M059J (cell line): ENCODE data around the gene BMP6. TPM values are rescaled to one million over a fixed set of nuclear protein-coding genes. Genes with fewer than 3 reads are reported as not detected.

Experiments
- DNase-seq: peaks from one replicate; pipeline ENCODE4 v3.0.0-alpha.2; 2012; ENCODE audit warnings: low read depth
- total RNA-seq: library from RNA; depleted of rRNA; stranded (reverse); fragments of >200 nt; shearing (Covaris generic); gene quantifications from 2 replicates; pipeline ENCODE4 v1.2.3, GENCODE V29; 2014

Gene BMP6
- total RNA-seq, 1 experiment from 2014 or later, result not detected

GRCh38 chr6:7904654-7905319 lies 178.9 kb downstream of the BMP6 start:
- no peak for DNase-seq

GRCh38 chr6:7905416-7905815 lies 179.5 kb downstream of the BMP6 start:
- DNase-seq, result no peak

- no peak for DNase-seq
Observed at GRCh38 chr6:7906741-7907140, 180.8 kb downstream of the BMP6 start.

GRCh38 chr6:7907159-7907558 lies 181.3 kb downstream of the BMP6 start:
- no peak for DNase-seq

- peak; percentile 61 for DNase-seq
Observed at GRCh38 chr6:7909323-7910276, 183.7 kb downstream of the BMP6 start.

- DNase-seq, result no peak
Observed at GRCh38 chr6:7910298-7910653, 184.4 kb downstream of the BMP6 start.

- peak; percentile 74 for DNase-seq
Observed at GRCh38 chr6:7910654-7911344, 184.9 kb downstream of the BMP6 start, which contains the start of gene TXNDC5. TXNDC5 (minus strand) TSS chr6:7910788; CDS start chr6:7910776, 12 bp downstream.

GRCh38 chr6:7911345-7911725 lies 185.4 kb downstream of the BMP6 start:
- DNase-seq, result no peak

- DNase-seq, result no peak
Observed at GRCh38 chr6:7912024-7912423, 186.1 kb downstream of the BMP6 start.

GRCh38 chr6:7912736-7913517 lies 187.0 kb downstream of the BMP6 start:
- no peak for DNase-seq

GRCh38 chr6:7914311-7914710 lies 188.4 kb downstream of the BMP6 start:
- no peak for DNase-seq

GRCh38 chr6:7914991-7915789 lies 189.3 kb downstream of the BMP6 start:
- peak; percentile 63 for DNase-seq

GRCh38 chr6:7916959-7917358 lies 191.1 kb downstream of the BMP6 start:
- no peak for DNase-seq

- DNase-seq, result no peak
Observed at GRCh38 chr6:7917729-7918128, 191.8 kb downstream of the BMP6 start.

- DNase-seq, result no peak
Observed at GRCh38 chr6:7918403-7918802, 192.5 kb downstream of the BMP6 start.

- DNase-seq, result peak; percentile 31
Observed at GRCh38 chr6:7919871-7920270, 194.0 kb downstream of the BMP6 start.

- no peak for DNase-seq
Observed at GRCh38 chr6:7920425-7920824, 194.5 kb downstream of the BMP6 start.

GRCh38 chr6:7921046-7921445 lies 195.1 kb downstream of the BMP6 start:
- no peak for DNase-seq

- no peak for DNase-seq
Observed at GRCh38 chr6:7921632-7922092, 195.8 kb downstream of the BMP6 start.

- DNase-seq, result peak; percentile 29
Observed at GRCh38 chr6:7922596-7922995, 196.7 kb downstream of the BMP6 start.

- no peak for DNase-seq
Observed at GRCh38 chr6:7924867-7925266, 199.0 kb downstream of the BMP6 start.
